Measurements from ENCODE around the gene MSGN1.

- no peak for TF ChIP-seq CTCF (IDR thresholded peaks at IDR 0.05 in 2 of 3, conservative IDR thresholded peaks at IDR 0.05 in 1 of 3; ENCODE audit: borderline replicate concordance in 1 of 3, insufficient read depth in 1 of 3, low read depth in 2 of 3, low read length in 2 of 3)
- TF ChIP-seq EZH2 (IDR thresholded peaks at IDR 0.05), result no peak
- no peak for TF ChIP-seq POLR2A (IDR thresholded peaks at IDR 0.05; ENCODE audit: borderline replicate concordance, extremely low read depth, insufficient read depth, insufficient read length)
- no peak for TF ChIP-seq JUND (IDR thresholded peaks at IDR 0.05)
- no peak for TF ChIP-seq SIN3A (IDR thresholded peaks at IDR 0.05; ENCODE audit: low read depth)
- TF ChIP-seq TCF7L2 (IDR thresholded peaks at IDR 0.05; ENCODE audit: borderline replicate concordance, extremely low read depth, insufficient read depth, insufficient read length), result no peak
- no peak for TF ChIP-seq ZNF274 (IDR thresholded peaks at IDR 0.05; ENCODE audit: low read depth, low read length)
These were observed at the start of gene MSGN1 for GRCh38 chr2:17816396-17817245.

Data from HCT116 (cell line).